ENCODE results near the gene TTC6.

The TTC6 gene

DNA sequence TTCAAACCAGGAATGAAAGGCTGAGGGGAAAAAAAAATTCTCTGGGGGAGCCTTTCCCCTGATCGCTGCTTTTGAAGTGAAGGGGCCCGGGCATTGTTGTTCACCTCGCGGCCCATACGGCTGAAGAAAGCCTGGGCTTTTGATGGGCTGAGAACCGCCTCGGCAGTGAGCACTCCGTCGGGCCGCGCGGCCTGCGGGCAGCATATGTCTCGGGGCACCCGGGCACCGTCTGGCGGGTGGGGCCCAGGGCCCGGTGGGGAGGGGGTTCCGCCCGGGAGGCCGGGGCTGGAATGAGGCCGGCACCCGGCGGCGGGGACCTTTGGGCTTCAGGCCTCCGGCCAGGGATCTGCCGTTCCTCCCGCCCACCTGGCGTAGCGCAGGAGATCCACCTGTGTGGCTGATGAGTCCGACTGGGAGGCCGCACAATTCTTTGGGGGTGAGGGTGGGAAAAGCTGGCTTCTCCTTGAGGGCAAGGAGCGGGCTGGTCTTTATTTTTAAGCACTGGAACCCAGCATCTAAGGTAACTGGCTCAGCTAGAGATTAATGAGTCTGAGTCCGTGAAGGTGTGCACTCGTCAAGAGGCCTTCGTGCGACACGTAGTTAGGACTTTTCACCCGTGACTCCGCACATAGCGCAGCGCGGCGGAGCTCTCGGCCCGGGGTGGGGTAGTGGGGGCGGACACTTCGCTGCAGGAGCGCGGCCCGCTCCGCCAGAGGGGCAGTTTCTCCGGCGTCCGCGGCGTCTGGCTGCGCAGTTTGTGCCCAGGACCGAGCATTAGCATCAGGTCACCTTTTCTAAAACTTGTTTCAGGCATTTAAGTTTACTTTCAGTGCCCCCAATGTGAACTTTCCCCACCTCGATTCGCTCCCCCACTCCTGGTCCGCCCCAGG is 11.0 kb upstream of the TTC6 start:
- no peak for DNase-seq (ENCODE audit: low read depth, low spot score)

DNA sequence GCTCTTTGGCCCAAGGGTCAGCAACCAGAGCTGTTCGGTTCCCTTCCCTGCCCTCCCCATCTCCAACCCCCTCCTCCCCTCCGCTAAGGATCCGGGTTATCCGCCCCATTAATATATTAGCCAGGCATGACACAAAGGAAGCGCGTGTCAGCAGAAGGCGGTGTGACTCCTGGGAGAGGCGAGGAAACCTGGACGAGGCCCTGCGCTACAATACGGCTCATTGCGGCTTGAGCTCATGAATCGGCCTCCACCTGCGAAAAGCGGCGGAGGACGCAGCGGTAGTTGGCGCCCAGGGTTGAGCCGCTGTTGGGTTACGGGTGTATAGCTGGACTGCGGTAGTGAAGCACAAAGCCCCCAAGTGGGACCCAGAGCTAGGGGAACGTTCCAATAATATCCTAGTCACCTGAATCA is 10.3 kb upstream of the TTC6 start:
- no peak for DNase-seq (ENCODE audit: low read depth, low spot score)

DNA sequence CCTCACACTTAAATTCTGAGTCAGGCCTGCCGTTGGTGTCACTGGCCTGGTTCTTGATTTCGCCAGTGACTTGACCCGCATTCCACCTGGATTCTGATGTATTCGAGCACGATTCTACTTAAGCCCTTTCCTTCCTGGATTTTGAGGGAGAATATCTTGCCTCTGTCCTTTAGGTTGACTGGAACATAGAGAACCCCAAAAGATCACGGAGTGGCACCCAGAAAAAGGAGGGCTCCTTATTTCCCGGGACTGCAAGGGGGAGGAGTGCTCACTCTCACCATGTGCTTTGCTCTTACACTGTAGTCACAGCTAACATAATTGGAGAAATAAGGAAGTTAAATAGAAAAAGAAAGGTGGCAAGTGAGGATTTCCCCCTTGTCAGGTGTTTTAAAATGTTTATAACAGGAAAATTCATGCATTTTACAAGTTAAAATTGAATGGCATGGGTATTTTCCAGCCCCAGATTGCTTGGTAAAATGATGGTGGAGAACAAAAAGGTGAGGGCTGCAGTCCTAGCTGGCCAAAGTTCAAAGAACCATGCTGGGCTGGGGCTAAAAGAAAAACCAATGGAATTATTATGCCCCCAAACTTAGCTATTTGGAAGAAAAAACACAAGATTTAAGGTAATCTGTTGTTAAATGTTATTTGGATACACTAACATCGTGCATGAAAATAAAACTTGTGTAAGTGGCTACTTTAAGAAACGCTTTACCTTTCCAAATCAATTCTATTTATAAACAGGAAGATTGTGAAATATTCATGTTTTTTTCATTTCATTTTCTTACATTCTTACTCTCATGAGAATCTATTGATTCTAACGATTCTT is 9.2 kb upstream of the TTC6 start:
- DNase-seq (ENCODE audit: low read depth, low spot score) = no peak

- DNase-seq (ENCODE audit: low read depth, low spot score) = no peak
These were observed 8.7 kb upstream of the TTC6 start for GRCh38 chr14:37586797-37587130.

DNA sequence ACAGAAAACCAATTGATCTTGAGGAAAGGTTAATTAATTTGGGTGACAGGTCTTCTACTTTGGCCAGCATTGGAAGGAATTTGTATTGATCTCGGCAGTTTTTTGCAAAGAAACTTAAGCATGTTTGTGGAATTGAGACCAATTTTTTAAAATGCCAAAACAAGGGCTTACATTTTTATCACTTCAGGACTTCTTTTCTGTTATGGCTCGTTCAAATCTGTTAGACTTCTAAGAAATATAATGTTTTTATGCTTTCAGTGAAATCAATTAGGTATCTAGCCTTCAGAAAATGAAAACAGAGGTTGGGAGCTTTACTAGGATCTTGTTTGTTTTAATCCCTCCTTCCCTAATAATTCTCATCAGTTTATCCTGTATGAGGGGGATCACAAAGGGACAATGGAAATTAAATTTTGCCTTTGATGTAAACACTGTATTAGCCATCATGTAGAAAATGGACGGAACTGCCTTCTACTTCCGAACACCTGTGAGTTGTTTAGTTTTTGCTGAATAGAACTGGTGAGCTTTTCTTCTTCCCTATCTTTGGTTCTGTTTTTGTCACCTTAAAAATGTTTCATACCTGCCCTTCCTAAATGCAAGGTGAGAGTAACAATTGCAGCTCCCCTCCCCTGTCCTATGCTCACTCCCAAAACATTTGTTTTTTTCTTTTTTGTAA is 8.2 kb upstream of the TTC6 start:
- no peak for DNase-seq (ENCODE audit: low read depth, low spot score)

- no peak for DNase-seq (ENCODE audit: low read depth, low spot score)
These were observed 7.4 kb upstream of the TTC6 start for GRCh38 chr14:37587881-37588666.

- DNase-seq (ENCODE audit: low read depth, low spot score) = no peak
These were observed 6.8 kb upstream of the TTC6 start for GRCh38 chr14:37588667-37588955.

- no peak for DNase-seq (ENCODE audit: low read depth, low spot score)
These were observed 6.3 kb upstream of the TTC6 start for GRCh38 chr14:37588956-37589714.

GRCh38 chr14:37589715-37590427 is 5.6 kb upstream of the TTC6 start:
- no peak for DNase-seq (ENCODE audit: low read depth, low spot score)

DNA sequence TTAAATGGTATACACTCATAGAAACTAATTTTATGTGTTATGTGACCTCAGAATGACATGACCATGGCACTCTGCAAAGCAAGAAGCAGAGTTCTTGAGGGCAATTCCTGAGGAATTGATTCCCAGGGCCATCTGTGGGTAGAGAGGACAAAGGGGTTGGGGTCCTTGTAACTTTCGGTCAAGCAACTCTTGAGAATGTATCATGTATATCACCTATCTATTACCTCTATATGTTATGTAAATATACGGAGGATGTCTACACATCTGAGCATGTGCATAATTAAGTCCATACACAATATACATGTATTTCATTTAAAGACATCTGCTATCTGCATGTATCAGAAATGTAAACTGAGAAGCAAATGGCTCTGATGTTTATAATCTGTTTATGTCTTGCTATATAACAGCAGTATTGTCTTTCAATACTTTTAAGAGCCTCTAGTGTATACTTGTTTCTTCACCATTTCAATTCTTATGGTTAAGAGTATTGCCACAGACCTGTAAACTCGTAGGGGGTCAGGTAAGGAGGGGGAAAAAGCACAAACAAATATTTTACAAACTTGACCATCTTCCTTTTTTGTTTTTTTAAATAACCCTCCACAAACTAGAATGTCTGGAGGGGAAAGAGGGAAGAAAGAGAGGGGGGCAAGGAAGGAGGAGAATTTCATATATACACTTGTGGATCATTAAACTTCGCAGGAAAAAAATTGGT is 4.8 kb upstream of the TTC6 start:
- DNase-seq (ENCODE audit: low read depth, low spot score) = no peak

GRCh38 chr14:37591311-37591940 is 4.0 kb upstream of the TTC6 start:
- DNase-seq (ENCODE audit: low read depth, low spot score) = no peak

DNA sequence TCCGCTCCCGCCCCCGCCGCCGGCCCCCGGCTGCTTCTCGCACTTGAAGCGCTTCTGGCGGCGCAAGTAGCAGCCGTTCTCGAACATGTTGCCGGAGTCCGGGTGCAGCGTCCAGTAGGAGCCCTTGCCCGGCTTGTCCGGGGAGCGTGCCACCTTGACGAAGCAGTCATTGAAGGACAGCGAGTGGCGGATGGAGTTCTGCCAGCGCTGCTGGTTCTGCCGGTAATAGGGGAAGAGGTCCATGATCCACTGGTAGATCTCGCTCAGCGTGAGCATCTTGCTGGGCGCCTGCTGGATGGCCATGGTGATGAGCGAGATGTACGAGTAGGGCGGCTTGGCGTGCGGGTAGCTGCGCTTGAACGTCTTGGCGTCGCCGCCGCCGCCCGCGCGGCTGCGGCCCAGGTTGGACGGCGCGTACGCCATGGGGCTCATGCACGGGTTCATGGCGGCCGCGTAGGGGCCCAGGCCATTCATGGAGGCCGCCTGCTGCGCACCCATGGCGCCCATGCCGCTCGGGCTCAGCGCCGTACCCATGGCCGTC is 3.4 kb upstream of the TTC6 start:
- DNase-seq (ENCODE audit: low read depth, low spot score) = no peak

DNA sequence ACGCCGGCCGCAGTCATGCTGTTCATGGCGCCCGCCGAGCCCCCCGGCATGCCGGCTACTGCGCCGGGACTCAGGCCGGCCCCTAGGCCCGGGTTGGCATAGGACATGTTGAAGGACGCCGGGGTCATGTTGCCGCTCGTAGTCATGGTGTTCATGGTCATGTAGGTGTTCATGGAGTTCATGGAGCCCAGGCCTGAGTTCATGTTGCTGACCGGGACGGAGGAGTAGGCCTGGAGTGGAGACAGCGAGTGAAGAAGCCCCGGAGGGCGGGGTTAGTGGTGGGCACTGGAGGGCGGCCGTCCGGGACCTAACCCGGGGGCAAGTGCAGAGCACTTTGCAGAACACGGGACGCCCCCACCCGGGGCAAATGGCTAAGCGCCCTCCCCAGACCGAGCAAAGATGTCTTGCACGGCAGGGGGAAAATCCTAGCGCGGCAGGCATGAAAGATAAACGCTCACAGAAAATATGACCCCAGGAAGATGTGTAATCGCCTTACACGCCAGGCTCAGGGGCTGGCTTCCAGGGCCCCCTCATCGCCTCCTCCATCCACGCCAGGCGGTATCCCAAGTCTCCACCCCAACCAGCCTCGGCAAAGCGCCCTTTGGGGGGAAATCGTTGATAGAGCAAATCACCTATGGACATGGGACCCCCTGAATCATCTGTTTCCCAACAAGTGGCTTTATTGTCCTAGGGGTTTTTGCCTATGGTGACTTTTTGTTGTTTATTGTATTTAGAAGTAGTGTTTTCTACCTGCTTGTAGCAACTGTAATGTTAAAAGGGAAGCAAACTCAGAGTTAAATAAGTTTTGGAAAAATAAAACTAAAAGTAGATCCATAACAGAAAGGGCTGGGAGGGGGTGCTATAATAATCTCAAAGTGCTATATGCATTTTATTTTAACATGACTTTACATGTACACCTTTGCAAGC is 2.7 kb upstream of the TTC6 start:
- DNase-seq (ENCODE audit: low read depth, low spot score) = no peak

DNA sequence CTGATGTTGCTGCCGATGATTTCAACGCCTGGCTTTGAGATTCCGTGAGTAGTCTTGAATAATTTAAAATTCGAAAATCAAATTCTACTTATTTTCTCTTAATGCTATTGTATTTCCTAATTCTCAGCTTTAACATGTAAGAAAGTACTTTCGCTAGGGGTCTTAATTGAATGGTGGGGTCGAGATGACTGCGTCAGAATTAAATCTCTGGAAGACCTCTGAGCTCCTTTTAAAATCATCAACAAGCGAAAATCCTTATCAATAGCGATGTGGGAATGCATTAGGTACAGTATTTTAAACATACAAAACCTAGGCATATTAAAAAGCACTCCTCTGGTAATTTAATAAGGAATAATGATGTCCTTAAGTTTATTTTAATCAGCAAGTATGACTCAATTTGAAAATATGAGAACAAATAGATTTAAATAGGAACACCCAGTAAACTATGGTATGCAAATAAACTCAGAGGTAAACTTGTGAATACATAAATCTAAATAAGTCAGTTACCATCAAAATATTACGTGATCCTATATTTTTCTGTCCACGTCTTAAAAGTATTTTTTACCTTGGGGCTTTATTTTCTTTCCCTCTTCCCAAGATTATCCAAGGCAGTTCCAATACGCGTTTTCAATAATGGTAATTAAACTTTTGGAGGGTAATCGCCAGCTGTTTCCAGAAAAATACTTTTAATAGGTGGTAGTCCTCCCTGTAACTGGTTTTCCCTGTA is 1.8 kb upstream of the TTC6 start:
- DNase-seq (ENCODE audit: low read depth, low spot score) = no peak

GRCh38 chr14:37594238-37594970 is 1.0 kb upstream of the TTC6 start:
- peak; percentile 62 for DNase-seq (ENCODE audit: low read depth, low spot score)

GRCh38 chr14:37595809-37596621 is 586 bp downstream of the TTC6 start:
- DNase-seq (ENCODE audit: low read depth, low spot score) = no peak

Measured in smooth muscle cell of the brain vasculature (primary cell).